GM12865 (cell line): ENCODE results near the gene DAPK3.
"Not testable (repeated sequence)": the region's sequence is repeated elsewhere in the genome, so short reads cannot be mapped to it uniquely, and the experiment has no call there.

Experiments
- DNase-seq: peaks from one replicate; pipeline ENCODE4 v3.0.0; 2010; ENCODE audit warnings: low read depth
- H3K4me3 ChIP-seq: 2 replicates; pipeline ENCODE4 v1.5.1; 2011; ENCODE audit warnings: mild to moderate bottlenecking, low read depth, low read length, control low read depth
- CTCF ChIP-seq: IDR thresholded peaks from 2 replicates; pipeline ENCODE4 v1.5.1; 2011; ENCODE audit warnings: low read length, control low read depth, low read depth, inconsistent platforms; ENCODE audit not compliant: insufficient read depth; ENCODE audit errors: missing control alignments

The DAPK3 gene

GRCh38 chr19:4010808-4011110 lies 39.9 kb upstream of the DAPK3 start:
- H3K4me3 ChIP-seq, result no peak overlapping the region
- TF ChIP-seq CTCF, result no peak
- DNase-seq, result no peak

GRCh38 chr19:4009990-4010807 lies 39.3 kb upstream of the DAPK3 start:
- no peak for DNase-seq
- no peak for TF ChIP-seq CTCF
- no peak overlapping the region for H3K4me3 ChIP-seq

GRCh38 chr19:4007836-4008539 lies 37.1 kb upstream of the DAPK3 start:
- no peak for TF ChIP-seq CTCF
- DNase-seq, result no peak
- peak overlapping the region; percentile 78 for H3K4me3 ChIP-seq

DNA sequence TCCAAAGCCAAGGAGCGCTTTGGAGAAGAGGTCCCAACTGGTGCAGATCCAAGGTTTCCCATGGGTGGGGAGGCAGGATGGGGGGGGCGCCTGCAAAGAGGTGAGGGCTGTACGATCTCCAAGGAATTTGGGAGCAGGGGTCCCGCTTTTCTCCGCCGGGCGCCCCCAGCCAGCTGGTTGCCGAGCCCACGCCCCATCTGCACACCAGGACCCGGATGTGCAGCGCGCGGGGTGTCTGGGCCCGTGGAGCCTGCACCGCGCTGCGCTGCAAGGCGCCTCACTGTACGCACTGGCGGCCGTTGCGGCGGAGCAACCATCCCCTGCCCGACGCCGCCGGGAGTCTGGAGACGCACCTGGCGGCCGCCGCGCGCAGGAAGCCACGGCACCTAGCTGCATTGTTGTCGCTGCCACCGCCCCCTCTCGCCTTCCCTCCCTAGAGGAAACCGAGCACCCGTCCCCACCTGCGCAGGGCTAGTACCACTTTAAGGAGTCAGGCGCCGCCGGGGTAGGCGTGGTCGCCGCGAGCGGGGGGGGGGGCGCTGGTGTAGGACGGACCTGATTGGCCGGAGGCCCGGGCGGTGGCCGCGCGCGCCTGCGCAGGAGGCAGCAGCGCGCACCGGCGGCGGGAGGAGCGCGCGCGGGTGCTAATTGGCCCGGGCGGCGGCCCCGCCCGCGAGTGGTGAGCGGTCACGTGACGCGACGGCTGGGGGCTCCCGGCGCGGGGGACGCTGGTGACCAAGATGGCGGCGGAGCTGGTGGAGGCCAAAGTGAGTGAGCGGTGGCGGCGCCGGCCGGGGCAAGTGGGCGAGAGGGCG lies 36.3 kb upstream of the DAPK3 start, which contains the start of gene PIAS4:
PIAS4 (plus strand) TSS at position 716 of the 815 bp plus-strand sequence; CDS start at position 741, 25 bp downstream.
- peak within 1 kb of the TSS; percentile 92 for H3K4me3 ChIP-seq
- peak; percentile 98 for DNase-seq
- no peak for TF ChIP-seq CTCF

- DNase-seq, H3K4me3 ChIP-seq: not testable (repeated sequence)
Observed at GRCh38 chr19:4005436-4005835, 34.5 kb upstream of the DAPK3 start.

- not testable (repeated sequence) for H3K4me3 ChIP-seq, DNase-seq
Observed at GRCh38 chr19:4000798-4001197, 29.9 kb upstream of the DAPK3 start.

- H3K4me3 ChIP-seq, DNase-seq: not testable (repeated sequence)
Observed at GRCh38 chr19:3998667-3999412, 27.9 kb upstream of the DAPK3 start.

DNA sequence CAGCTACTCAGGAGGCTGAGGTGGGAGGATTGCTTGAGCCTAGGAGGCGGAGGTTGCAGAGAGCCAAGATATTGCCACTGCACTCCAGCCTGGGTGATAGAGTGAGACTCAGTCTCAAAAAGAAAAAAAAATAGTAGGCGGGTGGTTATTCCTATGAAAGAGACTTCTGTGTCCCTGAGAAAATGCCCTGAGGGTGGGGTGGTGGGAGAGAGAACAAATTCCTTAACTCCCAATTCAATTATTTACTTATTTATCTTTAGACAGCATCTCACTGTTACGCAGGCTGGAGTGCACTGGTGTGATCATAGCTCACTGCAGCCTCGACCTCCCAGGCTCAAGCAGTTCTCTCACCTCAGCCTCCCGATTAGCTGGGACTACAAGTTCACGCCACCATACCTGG lies 24.7 kb upstream of the DAPK3 start:
- no peak overlapping the region for H3K4me3 ChIP-seq
- no peak for DNase-seq
- TF ChIP-seq CTCF, result no peak
